Measurements from ENCODE around the gene SOX9. TPM values are rescaled to one million over a fixed set of nuclear protein-coding genes. Genes with fewer than 3 reads are reported as not detected.

Gene SOX9
- total and polyA plus RNA-seq, 9 of the 15 experiments (the other 6 are each of a cell fraction or from before 2014, with no cell fraction given) = 0.04 TPM; not detected in 8

- Histone ChIP-seq H3K9me1 (ENCODE audit: control insufficient read depth, insufficient read depth, low read length) (no peaks in the 10 kb centered on the region), H3K4me2 (ENCODE audit: insufficient read depth, low read length) (no peak overlapping the region), H3K9me3 (replicated peaks; ENCODE audit: control insufficient read depth, insufficient read depth, low read depth, low read length) (no peaks in the 10 kb centered on the region), H2AFZ (ENCODE audit: low read depth, low read length) (no peak overlapping the region), H3K9ac (ENCODE audit: insufficient read depth in 1 of 2, low read depth in 2 of 2, low read length in 2 of 2) (no peak overlapping the region), H3K79me2 (ENCODE audit: control insufficient read depth, insufficient read depth, low read length) (no peaks in the 10 kb centered on the region), H4K20me1 (replicated peaks; ENCODE audit: control insufficient read depth, insufficient read depth, low read length) (no peaks in the 10 kb centered on the region), H3K36me3 (ENCODE audit: control insufficient read depth, insufficient read depth, low read length) (no peaks in the 10 kb centered on the region), H3K4me1 (replicated peaks in 1 of 2; ENCODE audit: control insufficient read depth in 2 of 2, insufficient read depth in 2 of 2, low read length in 2 of 2) (no peaks in the 10 kb centered on the region), H3K4me3 (no peak overlapping the region), H3K27me3 (ENCODE audit: control insufficient read depth in 2 of 2, insufficient read depth in 2 of 2, low read length in 2 of 2) (no peaks in the 10 kb centered on the region), H3K27ac (ENCODE audit: extremely low read depth, low read depth, low read length) (no peak overlapping the region)
- POLR2A ChIA-PET = no interaction called here
- in situ Hi-C loops (cut with MboI) (no loop called here), intact Hi-C loops (cut with micrococcal nuclease) (no loop called here)
- CTCF ChIA-PET (ENCODE audit: low intra/inter-chr PET ratio) = no interaction called here
- no TSS peak for BruUV-seq (replicated peaks)
- ATAC-seq = no peak
- no peak for FAIRE-seq
- DNase-seq (ENCODE audit: extremely low read depth in 1 of 4, low spot score in 3 of 4) = no peak
- WGBS (ENCODE audit: insufficient coverage, low coverage, missing lambda C conversion rate) = 0% methylated on average over 1 of the region's 1 CpG
- TF ChIP-seq ZSCAN29 (IDR thresholded peaks at IDR 0.05) (no peak), EHMT2 (IDR thresholded peaks at IDR 0.05) (no peak), ZNF134 (CRISPR knock-in tag; conservative IDR thresholded peaks at IDR 0.05) (peak; percentile 92), KAT2B (IDR thresholded peaks at IDR 0.05; ENCODE audit: low read depth, low read length) (no peak), CBFB (CRISPR knock-in tag; IDR thresholded peaks at IDR 0.05) (no peak), FOXP4 (CRISPR knock-in tag; IDR thresholded peaks at IDR 0.05; ENCODE audit: borderline replicate concordance) (no peak), ZFP36 (IDR thresholded peaks at IDR 0.05; ENCODE audit: low read depth, low read length, partially characterized antibody) (no peak)
Measured at GRCh38 chr17:72087876-72088275, 32.9 kb upstream of the SOX9 start.

Measured in K562 (cell line).